Adrenal gland (tissue), 12 donors: Measurements from ENCODE around the gene USP22. TPM values are rescaled to one million over a fixed set of nuclear protein-coding genes. Genes with fewer than 3 reads are reported as not detected.
A peak's percentile ranks its signal among the peaks of the same experiment; 100 is the strongest.

ENCODE experiments used
- DNase-seq, 7 donors: peaks; one replicate each; pipeline ENCODE4 v3.0.0-alpha.2; 2019 to 2020
- H3K27ac ChIP-seq, 5 donors: fragments of 200-600 bp; sonication (generic) in 4 of 5; 1 replicate in 3 of 5; 2 replicates in 2 of 5; pipeline versions ENCODE4 v1.5.1 to v1.8.0; 2016 to 2020; ENCODE audit warnings: mild to moderate bottlenecking in 1 of 5
- H3K27me3 ChIP-seq: fragments of 200-600 bp; 2 replicates; pipeline ENCODE4 v1.8.0; 2021
- H3K36me3 ChIP-seq, 2 donors: fragments of 200-600 bp; replicated peaks in 1 of 2; 1 replicate in 1 of 2; 2 replicates in 1 of 2; pipeline versions ENCODE4 v1.5.1 to v1.8.0; 2018 to 2022
- H3K4me1 ChIP-seq, 2 donors: fragments of 200-600 bp; replicated peaks in 1 of 2; 1 replicate in 1 of 2; 2 replicates in 1 of 2; pipeline versions ENCODE4 v1.5.1 to v1.8.0; 2018 to 2021
- H3K4me3 ChIP-seq, 4 donors: fragments of 200-600 bp; sonication (generic) in 3 of 4; one replicate each; pipeline ENCODE4 v1.5.1; 2016 to 2018
- H3K9me3 ChIP-seq, 3 donors: fragments of 200-600 bp; sonication (generic) in 1 of 3; replicated peaks in 1 of 3; 1 replicate in 2 of 3; 2 replicates in 1 of 3; pipeline versions ENCODE4 v1.5.1 to v1.8.0; 2016 to 2021
- POLR2A ChIP-seq, 2 donors: fragments of 450-650 bp; IDR thresholded peaks; one replicate each; pipeline ENCODE4 v1.6.1; 2017; ENCODE audit warnings: antibody characterized with exemption in 2 of 2, mild to moderate bottlenecking in 2 of 2, moderate library complexity in 1 of 2
- whole genome bisulfite sequencing, 4 donors: extraction: QIAGEN DNeasy Blood & Tissue Kit in 2 of 4; methylation state at CpG; one replicate each; pipeline versions ENCODE4 v1.1.5 to v1.1.7; 2013 to 2017; 5-methylcytosine and 5-hydroxymethylcytosine counted together
- intact Hi-C, 2 donors: fragments of 100-400 bp; cut with DNase I; formaldehyde crosslinking; loops; one replicate each; pipeline versions ENCODE4 v1.14.1 to v1.15.0; 2022 to 2023
- polyA plus RNA-seq, 3 donors: library from polyadenylated mRNA; stranded (reverse); fragments of 200-250 nt in 2 of 3; fragments of 350-450 nt in 1 of 3; fragmentation: Illumina TruSeq in 1 of 3; extraction: RNeasy Lipid Tissue Mini Kit (QIAGEN cat#74804) in 1 of 3; gene quantifications; one replicate each; pipeline ENCODE4 v1.2.3, GENCODE V29; 2013 to 2014
- total RNA-seq, 9 donors: library from RNA; depleted of rRNA in 4 of 9; stranded (reverse); fragments of >200 nt in 4 of 9; fragments of 120-200 nt in 1 of 9; fragmentation: NEBNext Ultra II Directional in 1 of 9; extraction: Animal tissue kit (Norgen Biotek cat#: 25700) in 1 of 9; gene quantifications; one replicate each; pipeline versions ENCODE4 v1.1.0 to v1.2.4, GENCODE V29; 2013 to 2023
- TF ChIP-seq, protein P1 (sequence below), 6 experiments: fragments of 450-650 bp in 4 of 6; fragments of 200-600 bp in 2 of 6; sonication (generic) in 1 of 6; IDR thresholded peaks; 1 replicate in 5 of 6; 2 replicates in 1 of 6; pipeline versions ENCODE4 v1.5.1 to v1.8.0; 2016 to 2021; ENCODE audit warnings: antibody characterized with exemption in 6 of 6, mild to moderate bottlenecking in 2 of 6, moderate library complexity in 1 of 6
- donor health status: healthy with polysubstance abuse.
- donor health status: Bipolar disorder and iron deficiency.
- donor health status: DM: yes; HTN: yes; CAD: no.
- donor health status: DM: no; HTN: no; CAD: no.
- donor health status: DM: no; HTN: no; CAD: no.
- donor health status: DM: yes; HTN: yes; CAD: no.

Gene USP22
- total and polyA plus RNA-seq, 12 donors, result 43.0 to 250 (median 223) TPM

DNA sequence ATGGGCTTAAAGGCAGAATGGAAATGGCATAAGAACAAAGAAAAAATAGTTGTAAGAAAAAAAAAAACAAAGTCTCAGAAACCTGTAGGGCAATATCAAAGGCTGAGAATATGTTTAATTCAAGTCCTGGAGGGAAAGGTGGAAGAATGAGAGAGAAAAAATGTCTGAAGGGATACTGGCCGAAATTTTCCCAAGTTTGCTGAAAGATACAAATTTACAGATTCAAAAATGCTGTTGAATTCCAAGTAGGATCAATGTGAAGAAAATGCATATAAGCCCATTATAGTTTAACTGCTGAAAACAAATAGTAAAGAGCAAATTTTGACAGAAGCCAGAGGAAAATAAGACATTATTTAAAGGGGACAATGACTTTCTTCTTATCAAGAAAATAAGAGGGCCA, 6.6 kb upstream of the USP22 start:
- WGBS, 4 donors, result 80 to 92% (median 90%) methylated on average over 1 of the region's 1 CpG
- no peak for TF ChIP-seq POLR2A (IDR thresholded peaks at IDR 0.05)
- TF ChIP-seq, protein P1, sequence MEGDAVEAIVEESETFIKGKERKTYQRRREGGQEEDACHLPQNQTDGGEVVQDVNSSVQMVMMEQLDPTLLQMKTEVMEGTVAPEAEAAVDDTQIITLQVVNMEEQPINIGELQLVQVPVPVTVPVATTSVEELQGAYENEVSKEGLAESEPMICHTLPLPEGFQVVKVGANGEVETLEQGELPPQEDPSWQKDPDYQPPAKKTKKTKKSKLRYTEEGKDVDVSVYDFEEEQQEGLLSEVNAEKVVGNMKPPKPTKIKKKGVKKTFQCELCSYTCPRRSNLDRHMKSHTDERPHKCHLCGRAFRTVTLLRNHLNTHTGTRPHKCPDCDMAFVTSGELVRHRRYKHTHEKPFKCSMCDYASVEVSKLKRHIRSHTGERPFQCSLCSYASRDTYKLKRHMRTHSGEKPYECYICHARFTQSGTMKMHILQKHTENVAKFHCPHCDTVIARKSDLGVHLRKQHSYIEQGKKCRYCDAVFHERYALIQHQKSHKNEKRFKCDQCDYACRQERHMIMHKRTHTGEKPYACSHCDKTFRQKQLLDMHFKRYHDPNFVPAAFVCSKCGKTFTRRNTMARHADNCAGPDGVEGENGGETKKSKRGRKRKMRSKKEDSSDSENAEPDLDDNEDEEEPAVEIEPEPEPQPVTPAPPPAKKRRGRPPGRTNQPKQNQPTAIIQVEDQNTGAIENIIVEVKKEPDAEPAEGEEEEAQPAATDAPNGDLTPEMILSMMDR (IDR thresholded peaks at IDR 0.05), result no peak
- Histone ChIP-seq H3K27me3 (no peaks in the 10 kb centered on the region), H3K4me3 (no peak overlapping the region), H3K36me3 (no peaks in the 10 kb centered on the region), H3K4me1 (peaks cover 0 to under 1% of the 10 kb centered on the region in 2 donors), H3K27ac (no peak overlapping the region), H3K9me3 (no peaks in the 10 kb centered on the region)
- intact Hi-C loops, result no loop called here
- no peak for DNase-seq

DNA sequence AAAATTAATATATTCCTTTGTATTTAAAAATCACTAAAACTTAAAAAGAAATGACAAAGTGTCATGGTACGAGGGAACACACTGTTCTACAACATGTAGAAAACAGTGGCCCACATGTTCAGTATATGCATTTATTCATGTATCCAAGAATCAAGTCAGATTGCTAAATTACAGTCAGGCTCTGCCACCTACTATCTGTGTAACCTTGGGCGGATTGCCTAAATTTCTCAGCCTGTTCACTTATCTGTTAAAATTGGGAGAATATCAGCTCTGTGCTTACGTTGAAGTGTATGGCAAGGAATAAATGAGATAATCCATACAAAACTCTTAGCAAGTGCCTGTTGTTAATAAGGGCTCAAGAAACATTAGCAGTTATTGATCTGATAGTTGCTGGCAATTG, 3.4 kb upstream of the USP22 start:
- Histone ChIP-seq H3K4me1 (peaks cover 6 to 8% of the 10 kb centered on the region in 2 donors), H3K36me3 (no peaks in the 10 kb centered on the region), H3K27ac (no peak overlapping the region), H3K27me3 (no peaks in the 10 kb centered on the region), H3K4me3 (no peak overlapping the region), H3K9me3 (no peaks in the 10 kb centered on the region)
- intact Hi-C loops, result no loop called here
- WGBS, 4 donors, result 44 to 64% (median 54%) methylated on average over 3 of the region's 3 CpGs
- DNase-seq, result peak in 3 of 7 donors; percentile 40 to 67 (median 61)
- TF ChIP-seq, protein P1 (IDR thresholded peaks at IDR 0.05), result no peak
- no peak for TF ChIP-seq POLR2A (IDR thresholded peaks at IDR 0.05)

GRCh38 chr17:21044971-21045370, 2.2 kb upstream of the USP22 start:
- Histone ChIP-seq H3K27ac (no peak overlapping the region), H3K9me3 (no peaks in the 10 kb centered on the region), H3K36me3 (no peaks in the 10 kb centered on the region), H3K27me3 (no peaks in the 10 kb centered on the region), H3K4me3 (no peak overlapping the region), H3K4me1 (peaks cover 14 to 16% of the 10 kb centered on the region in 2 donors)
- no peak for DNase-seq
- 87 to 90% (median 89%) methylated on average over 10 of the region's 10 CpGs for WGBS, 4 donors
- intact Hi-C loops, result no loop called here
- TF ChIP-seq, protein P1 (IDR thresholded peaks at IDR 0.05), result no peak
- no peak for TF ChIP-seq POLR2A (IDR thresholded peaks at IDR 0.05)

GRCh38 chr17:21043296-21044232, 753 bp upstream of the USP22 start:
- intact Hi-C loops, result no loop called here
- 2 to 9% (median 4%) methylated on average over 10 to 49 of the region's 50 CpGs for WGBS, 4 donors
- peak; percentile 29 to 43 for TF ChIP-seq POLR2A (IDR thresholded peaks at IDR 0.05)
- TF ChIP-seq, protein P1 (IDR thresholded peaks at IDR 0.05), result peak; percentile 66 to 89 (median 85)
- Histone ChIP-seq H3K4me3 (peak overlapping the region in 2 of 4 donors; percentile 70 to 71), H3K4me1 (peaks cover 16 to 27% of the 10 kb centered on the region in 2 donors), H3K27ac (peak overlapping the region; percentile 60 to 99 (median 94)), H3K36me3 (no peaks in the 10 kb centered on the region), H3K27me3 (no peaks in the 10 kb centered on the region), H3K9me3 (no peaks in the 10 kb centered on the region)
- peak; percentile 71 to 100 (median 98) for DNase-seq
